ENCODE data around the gene TMEM220. TPM values are rescaled to one million over a fixed set of nuclear protein-coding genes. Genes with fewer than 3 reads are reported as not detected.
A peak's percentile ranks its signal among the peaks of the same experiment; 100 is the strongest.

Gene TMEM220
- total RNA-seq, 2 donors from 2014 or later = 14.5 to 17.6 TPM

GRCh38 chr17:10750210-10750609 is 20.4 kb upstream of the TMEM220 start:
- no peaks in the 10 kb centered on the region for H3K9me3 ChIP-seq
- H3K36me3 ChIP-seq = no peaks in the 10 kb centered on the region
- H3K4me1 ChIP-seq = no peaks in the 10 kb centered on the region
- H3K27ac ChIP-seq = no peak overlapping the region
- no peak overlapping the region for H3K4me3 ChIP-seq
- DNase-seq = no peak
- intact Hi-C loops (cut with DNase I) = no loop called here
- H3K27me3 ChIP-seq = no peaks in the 10 kb centered on the region
- no peak overlapping the region for H3K9ac ChIP-seq (ENCODE audit: low read depth in 2 of 2, low read length in 2 of 2)
- TF ChIP-seq, protein P1, sequence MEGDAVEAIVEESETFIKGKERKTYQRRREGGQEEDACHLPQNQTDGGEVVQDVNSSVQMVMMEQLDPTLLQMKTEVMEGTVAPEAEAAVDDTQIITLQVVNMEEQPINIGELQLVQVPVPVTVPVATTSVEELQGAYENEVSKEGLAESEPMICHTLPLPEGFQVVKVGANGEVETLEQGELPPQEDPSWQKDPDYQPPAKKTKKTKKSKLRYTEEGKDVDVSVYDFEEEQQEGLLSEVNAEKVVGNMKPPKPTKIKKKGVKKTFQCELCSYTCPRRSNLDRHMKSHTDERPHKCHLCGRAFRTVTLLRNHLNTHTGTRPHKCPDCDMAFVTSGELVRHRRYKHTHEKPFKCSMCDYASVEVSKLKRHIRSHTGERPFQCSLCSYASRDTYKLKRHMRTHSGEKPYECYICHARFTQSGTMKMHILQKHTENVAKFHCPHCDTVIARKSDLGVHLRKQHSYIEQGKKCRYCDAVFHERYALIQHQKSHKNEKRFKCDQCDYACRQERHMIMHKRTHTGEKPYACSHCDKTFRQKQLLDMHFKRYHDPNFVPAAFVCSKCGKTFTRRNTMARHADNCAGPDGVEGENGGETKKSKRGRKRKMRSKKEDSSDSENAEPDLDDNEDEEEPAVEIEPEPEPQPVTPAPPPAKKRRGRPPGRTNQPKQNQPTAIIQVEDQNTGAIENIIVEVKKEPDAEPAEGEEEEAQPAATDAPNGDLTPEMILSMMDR (IDR thresholded peaks at IDR 0.05) = no peak

GRCh38 chr17:10748531-10749181 is 18.8 kb upstream of the TMEM220 start:
- H3K9me3 ChIP-seq = no peaks in the 10 kb centered on the region
- H3K27me3 ChIP-seq = no peaks in the 10 kb centered on the region
- intact Hi-C loops (cut with DNase I) = loop anchor here (10.0 kb wide), 1 partner anchor 396 kb away; no protein-coding TSS in a partner anchor
- no peak overlapping the region for H3K9ac ChIP-seq (ENCODE audit: low read depth in 2 of 2, low read length in 2 of 2)
- no peak for DNase-seq
- H3K36me3 ChIP-seq = no peaks in the 10 kb centered on the region
- H3K27ac ChIP-seq = no peak overlapping the region
- TF ChIP-seq, protein P1 (IDR thresholded peaks at IDR 0.05) = no peak
- H3K4me1 ChIP-seq = no peaks in the 10 kb centered on the region
- H3K4me3 ChIP-seq = no peak overlapping the region

- H3K27me3 ChIP-seq = no peaks in the 10 kb centered on the region
- intact Hi-C loops (cut with DNase I) = loop anchor here (10.0 kb wide), 1 partner anchor 400 kb away; no protein-coding TSS in a partner anchor
- TF ChIP-seq, protein P1 (IDR thresholded peaks at IDR 0.05) = no peak
- H3K36me3 ChIP-seq = no peaks in the 10 kb centered on the region
- no peaks in the 10 kb centered on the region for H3K9me3 ChIP-seq
- peak overlapping the region in 1 of 2 donors; percentile 13 for H3K9ac ChIP-seq (ENCODE audit: low read depth in 2 of 2, low read length in 2 of 2)
- no peak overlapping the region for H3K27ac ChIP-seq
- DNase-seq = no peak
- no peaks in the 10 kb centered on the region for H3K4me1 ChIP-seq
- no peak overlapping the region for H3K4me3 ChIP-seq
Observed at GRCh38 chr17:10745231-10745630, 15.4 kb upstream of the TMEM220 start.

- Histone ChIP-seq H3K27me3 (no peaks in the 10 kb centered on the region), H3K4me1 (no peaks in the 10 kb centered on the region), H3K9me3 (no peaks in the 10 kb centered on the region), H3K27ac (no peak overlapping the region), H3K9ac (ENCODE audit: low read depth in 2 of 2, low read length in 2 of 2) (peak overlapping the region in 1 of 2 donors; percentile 13), H3K4me3 (no peak overlapping the region), H3K36me3 (no peaks in the 10 kb centered on the region)
- TF ChIP-seq, protein P1 (IDR thresholded peaks at IDR 0.05) = no peak
- DNase-seq = no peak
- intact Hi-C loops (cut with DNase I) = loop anchor here (10.0 kb wide), 1 partner anchor 400 kb away; no protein-coding TSS in a partner anchor
Observed at GRCh38 chr17:10744501-10745000, 14.7 kb upstream of the TMEM220 start.

DNA sequence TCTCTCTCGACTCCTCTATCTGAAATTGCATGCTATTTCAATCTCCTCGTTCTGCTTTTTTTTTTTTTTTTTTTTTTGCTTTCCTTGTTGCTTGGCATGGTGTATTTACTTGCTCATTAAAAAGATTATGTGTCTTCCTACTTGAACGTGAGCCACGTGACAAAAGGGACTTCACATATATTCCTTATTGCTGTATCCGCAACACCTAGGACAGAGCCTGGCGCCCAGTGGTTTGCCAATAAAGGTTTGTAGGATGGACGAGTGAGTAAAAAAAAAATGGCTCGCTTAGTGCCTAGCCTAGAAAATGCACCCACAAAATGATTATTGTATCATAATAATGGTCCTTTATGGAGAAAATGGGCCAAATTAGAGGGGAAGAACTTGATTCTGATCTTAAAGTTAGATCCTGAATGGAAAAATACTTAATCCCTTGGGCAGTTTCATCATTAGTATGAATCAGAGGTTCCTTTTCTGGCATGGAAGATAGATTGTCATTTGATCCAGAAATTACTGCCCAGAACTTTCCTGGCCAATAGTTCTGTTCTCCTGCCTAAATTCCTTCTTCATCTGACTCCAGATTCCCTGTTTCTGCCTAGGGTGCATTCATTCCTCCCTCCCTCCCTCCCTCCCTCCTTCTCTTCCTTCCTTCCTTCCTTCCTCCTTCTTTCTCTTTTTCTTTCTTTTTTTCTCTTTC is 13.6 kb upstream of the TMEM220 start:
- DNase-seq = no peak
- Histone ChIP-seq H3K4me1 (no peaks in the 10 kb centered on the region), H3K4me3 (no peak overlapping the region), H3K27ac (no peak overlapping the region), H3K9me3 (no peaks in the 10 kb centered on the region), H3K36me3 (no peaks in the 10 kb centered on the region), H3K27me3 (no peaks in the 10 kb centered on the region), H3K9ac (ENCODE audit: low read depth in 2 of 2, low read length in 2 of 2) (no peak overlapping the region)
- intact Hi-C loops (cut with DNase I) = loop anchor here (10.0 kb wide), 1 partner anchor 401 kb away; no protein-coding TSS in a partner anchor
- TF ChIP-seq, protein P1 (IDR thresholded peaks at IDR 0.05) = no peak
